ENCODE results near the gene MATR3. TPM values are rescaled to one million over a fixed set of nuclear protein-coding genes. Genes with fewer than 3 reads are reported as not detected.

MATR3 gene
- total RNA-seq, 6 experiments from 2014 or later: 43.5 to 73.8 (median 65.3) TPM

DNA sequence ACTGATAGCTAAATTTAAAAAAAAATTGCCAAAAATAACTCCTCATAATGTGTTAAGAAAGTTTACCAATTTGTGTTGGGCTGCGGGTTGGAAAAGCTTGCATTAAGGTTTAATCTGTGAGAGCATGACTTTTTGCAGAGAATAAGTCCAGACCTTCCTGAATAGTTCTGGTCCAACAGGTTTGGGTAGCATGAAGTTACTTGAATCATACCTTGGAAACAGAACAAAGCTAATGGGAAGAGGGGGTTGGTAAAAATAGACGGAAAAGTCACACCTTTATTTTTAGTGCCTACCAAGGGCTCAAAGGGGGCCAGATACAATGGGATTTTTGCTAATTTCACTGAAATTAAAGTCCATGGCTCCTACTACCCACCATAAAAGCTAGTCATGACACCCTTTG is 17.1 kb upstream of the MATR3 start:
- no peaks in the 10 kb centered on the region for H3K27me3 ChIP-seq
- intact Hi-C loops (cut with DNase I): no loop called here
- DNase-seq (no peak), ATAC-seq (no peak)
- H3K36me3 ChIP-seq: peaks cover 0 to 18% (median 2%) of the 10 kb centered on the region in 4 donors
- TF ChIP-seq POLR2A (IDR thresholded peaks at IDR 0.05): no peak
- TF ChIP-seq, protein P1, sequence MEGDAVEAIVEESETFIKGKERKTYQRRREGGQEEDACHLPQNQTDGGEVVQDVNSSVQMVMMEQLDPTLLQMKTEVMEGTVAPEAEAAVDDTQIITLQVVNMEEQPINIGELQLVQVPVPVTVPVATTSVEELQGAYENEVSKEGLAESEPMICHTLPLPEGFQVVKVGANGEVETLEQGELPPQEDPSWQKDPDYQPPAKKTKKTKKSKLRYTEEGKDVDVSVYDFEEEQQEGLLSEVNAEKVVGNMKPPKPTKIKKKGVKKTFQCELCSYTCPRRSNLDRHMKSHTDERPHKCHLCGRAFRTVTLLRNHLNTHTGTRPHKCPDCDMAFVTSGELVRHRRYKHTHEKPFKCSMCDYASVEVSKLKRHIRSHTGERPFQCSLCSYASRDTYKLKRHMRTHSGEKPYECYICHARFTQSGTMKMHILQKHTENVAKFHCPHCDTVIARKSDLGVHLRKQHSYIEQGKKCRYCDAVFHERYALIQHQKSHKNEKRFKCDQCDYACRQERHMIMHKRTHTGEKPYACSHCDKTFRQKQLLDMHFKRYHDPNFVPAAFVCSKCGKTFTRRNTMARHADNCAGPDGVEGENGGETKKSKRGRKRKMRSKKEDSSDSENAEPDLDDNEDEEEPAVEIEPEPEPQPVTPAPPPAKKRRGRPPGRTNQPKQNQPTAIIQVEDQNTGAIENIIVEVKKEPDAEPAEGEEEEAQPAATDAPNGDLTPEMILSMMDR (IDR thresholded peaks at IDR 0.05): no peak
- H3K9me3 ChIP-seq: no peaks in the 10 kb centered on the region
- peaks cover 0 to 28% (median 7%) of the 10 kb centered on the region in 4 donors for H3K4me1 ChIP-seq
- H3K27ac ChIP-seq: no peak overlapping the region
- WGBS (ENCODE audit: insufficient coverage, low coverage, low lambda C conversion rate, missing lambda C conversion rate): 79% methylated on average over 2 of the region's 2 CpGs
- H3K4me3 ChIP-seq: no peak overlapping the region

DNA sequence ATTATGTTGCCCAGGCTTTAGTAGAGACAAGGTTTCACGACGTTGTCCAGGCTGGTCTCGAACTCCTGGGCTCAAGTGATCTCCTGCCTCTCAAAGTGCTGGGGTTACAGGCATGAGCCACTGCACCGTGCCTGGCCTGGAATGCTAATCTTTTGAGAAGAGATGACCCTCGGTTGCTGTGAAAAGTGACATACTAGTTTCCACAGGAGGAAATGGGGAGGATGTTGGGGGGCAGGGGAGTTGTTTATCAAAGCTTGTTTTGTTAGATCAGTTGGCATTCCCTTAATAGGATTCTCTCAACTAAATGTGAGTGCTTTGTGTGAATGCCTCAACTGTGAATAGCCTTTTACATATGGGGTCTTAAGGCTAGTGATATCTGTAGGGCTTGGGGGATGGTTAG is 16.4 kb upstream of the MATR3 start:
- TF ChIP-seq, protein P1 (IDR thresholded peaks at IDR 0.05): no peak
- no peak for TF ChIP-seq POLR2A (IDR thresholded peaks at IDR 0.05)
- Histone ChIP-seq H3K36me3 (peaks cover 0 to 18% (median 2%) of the 10 kb centered on the region in 4 donors), H3K9me3 (no peaks in the 10 kb centered on the region), H3K27me3 (no peaks in the 10 kb centered on the region), H3K4me1 (peaks cover 0 to 28% (median 7%) of the 10 kb centered on the region in 4 donors), H3K27ac (no peak overlapping the region), H3K4me3 (no peak overlapping the region)
- intact Hi-C loops (cut with DNase I): no loop called here
- ATAC-seq (no peak), DNase-seq (no peak)
- WGBS (ENCODE audit: insufficient coverage, low coverage, low lambda C conversion rate, missing lambda C conversion rate): 73% methylated on average over 5 of the region's 5 CpGs

DNA sequence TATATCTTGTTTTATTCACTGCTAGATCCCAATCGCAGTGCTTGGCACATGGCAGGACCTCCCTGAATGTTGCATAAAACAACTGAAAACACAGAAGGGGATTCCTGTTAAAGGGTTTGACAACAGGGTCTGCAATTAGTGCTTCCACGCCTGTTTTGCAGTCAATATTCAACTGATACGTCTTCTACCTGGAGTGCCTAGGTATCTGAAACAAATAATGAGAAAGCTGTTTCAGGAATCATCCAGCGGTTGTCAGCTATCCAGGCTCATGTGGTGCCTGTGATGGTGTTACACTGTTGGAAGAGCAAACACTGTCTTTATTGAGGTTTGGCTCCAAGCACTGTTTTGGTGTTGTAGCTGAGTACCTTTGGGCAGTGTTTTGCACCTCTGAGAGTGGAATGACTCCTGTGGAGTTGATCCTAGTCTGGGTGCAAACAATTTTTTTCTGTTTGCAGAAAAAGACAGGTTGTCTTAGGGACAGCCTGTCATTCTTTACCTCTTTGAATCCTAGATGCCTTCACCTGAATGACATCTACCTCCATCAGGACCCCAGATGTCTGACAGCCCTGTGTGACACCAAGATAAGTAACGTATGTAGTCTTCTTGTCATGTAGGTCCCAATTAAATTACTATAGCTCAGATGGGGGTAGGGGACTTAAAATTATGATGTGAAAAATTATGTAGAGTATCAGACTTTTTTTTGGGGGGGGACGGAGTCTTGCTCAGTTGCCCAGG is 14.8 kb upstream of the MATR3 start:
- 84% methylated on average over 4 of the region's 6 CpGs for WGBS (ENCODE audit: insufficient coverage, low coverage, low lambda C conversion rate, missing lambda C conversion rate)
- H3K27ac ChIP-seq: no peak overlapping the region
- H3K36me3 ChIP-seq: peaks cover 0 to 31% (median 5%) of the 10 kb centered on the region in 4 donors
- H3K4me3 ChIP-seq: no peak overlapping the region
- peaks cover 0 to 18% (median 3%) of the 10 kb centered on the region in 4 donors for H3K4me1 ChIP-seq
- intact Hi-C loops (cut with DNase I): no loop called here
- DNase-seq (no peak), ATAC-seq (no peak)
- no peaks in the 10 kb centered on the region for H3K9me3 ChIP-seq
- H3K27me3 ChIP-seq: no peaks in the 10 kb centered on the region
- TF ChIP-seq, protein P1 (IDR thresholded peaks at IDR 0.05): no peak
- TF ChIP-seq POLR2A (IDR thresholded peaks at IDR 0.05): no peak

DNA sequence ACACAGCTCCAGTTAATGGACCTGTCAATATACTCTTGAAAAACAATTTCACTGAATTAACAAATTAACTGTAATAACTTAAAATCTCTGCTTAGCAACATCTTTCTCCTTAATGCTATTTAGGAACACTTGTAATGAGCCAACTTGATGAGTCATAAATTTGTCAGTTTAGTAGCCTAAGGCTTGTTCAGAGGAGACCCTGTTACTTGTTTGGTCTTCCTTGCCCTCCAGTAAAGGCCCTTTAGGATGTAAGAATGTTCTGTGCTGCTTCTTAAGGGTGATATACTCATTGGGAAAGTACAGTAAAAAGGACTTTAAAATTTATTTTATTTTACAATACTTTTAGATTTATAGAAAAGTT is 11.4 kb upstream of the MATR3 start:
- no peaks in the 10 kb centered on the region for H3K27me3 ChIP-seq
- intact Hi-C loops (cut with DNase I): no loop called here
- no peak overlapping the region for H3K4me3 ChIP-seq
- H3K4me1 ChIP-seq: no peaks in the 10 kb centered on the region
- no peak for DNase-seq
- TF ChIP-seq POLR2A (IDR thresholded peaks at IDR 0.05): no peak
- TF ChIP-seq, protein P1 (IDR thresholded peaks at IDR 0.05): no peak
- no peak for ATAC-seq
- peaks cover 0 to 34% (median 6%) of the 10 kb centered on the region in 4 donors for H3K36me3 ChIP-seq
- H3K27ac ChIP-seq: no peak overlapping the region
- no peaks in the 10 kb centered on the region for H3K9me3 ChIP-seq
